ENCODE results near the gene CANT1.

DNA sequence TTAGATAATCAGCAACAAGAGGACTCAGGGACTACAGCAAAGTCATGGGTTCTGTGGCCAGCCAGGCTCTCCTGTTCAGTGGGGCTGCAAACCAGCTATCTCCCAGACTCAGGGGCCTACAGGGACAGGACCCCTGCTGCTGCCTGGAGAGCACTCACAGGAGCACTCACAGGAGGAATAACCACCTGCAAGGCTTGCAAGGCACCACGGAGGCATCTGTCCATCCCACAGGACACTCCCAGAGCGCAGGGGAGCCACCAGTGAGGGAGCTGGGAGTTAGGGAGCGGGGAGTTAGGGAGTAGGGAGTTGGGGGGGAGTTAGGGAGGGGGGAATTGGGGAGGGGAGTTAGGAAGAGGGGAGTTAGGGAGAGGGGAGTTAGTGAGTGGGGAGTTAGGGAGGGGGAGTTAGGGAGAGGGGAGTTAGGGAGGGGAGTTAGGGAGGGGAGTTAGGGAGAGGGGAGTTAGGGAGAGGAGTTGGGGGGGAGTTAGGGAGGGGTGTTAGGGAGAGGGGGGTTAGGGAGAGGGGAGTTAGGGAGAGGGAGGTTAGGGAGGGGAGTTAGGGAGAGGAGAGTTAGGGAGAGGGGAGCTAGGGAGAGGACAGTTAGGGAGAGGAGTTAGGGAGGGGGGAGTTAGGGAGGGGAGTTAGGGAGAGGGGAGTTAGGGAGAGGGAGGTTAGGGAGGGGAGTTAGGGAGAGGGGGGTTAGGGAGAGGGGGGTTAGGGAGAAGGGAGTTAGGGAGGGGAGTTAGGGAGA is 5.7 kb downstream of the CANT1 start:
- TF ChIP-seq, protein P1, sequence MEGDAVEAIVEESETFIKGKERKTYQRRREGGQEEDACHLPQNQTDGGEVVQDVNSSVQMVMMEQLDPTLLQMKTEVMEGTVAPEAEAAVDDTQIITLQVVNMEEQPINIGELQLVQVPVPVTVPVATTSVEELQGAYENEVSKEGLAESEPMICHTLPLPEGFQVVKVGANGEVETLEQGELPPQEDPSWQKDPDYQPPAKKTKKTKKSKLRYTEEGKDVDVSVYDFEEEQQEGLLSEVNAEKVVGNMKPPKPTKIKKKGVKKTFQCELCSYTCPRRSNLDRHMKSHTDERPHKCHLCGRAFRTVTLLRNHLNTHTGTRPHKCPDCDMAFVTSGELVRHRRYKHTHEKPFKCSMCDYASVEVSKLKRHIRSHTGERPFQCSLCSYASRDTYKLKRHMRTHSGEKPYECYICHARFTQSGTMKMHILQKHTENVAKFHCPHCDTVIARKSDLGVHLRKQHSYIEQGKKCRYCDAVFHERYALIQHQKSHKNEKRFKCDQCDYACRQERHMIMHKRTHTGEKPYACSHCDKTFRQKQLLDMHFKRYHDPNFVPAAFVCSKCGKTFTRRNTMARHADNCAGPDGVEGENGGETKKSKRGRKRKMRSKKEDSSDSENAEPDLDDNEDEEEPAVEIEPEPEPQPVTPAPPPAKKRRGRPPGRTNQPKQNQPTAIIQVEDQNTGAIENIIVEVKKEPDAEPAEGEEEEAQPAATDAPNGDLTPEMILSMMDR (IDR thresholded peaks at IDR 0.05 in 2 of 3, conservative IDR thresholded peaks at IDR 0.05 in 1 of 3; ENCODE audit: insufficient read depth in 2 of 3, low read depth in 1 of 3, low read length in 3 of 3) = no peak
- TF ChIP-seq, protein P2, sequence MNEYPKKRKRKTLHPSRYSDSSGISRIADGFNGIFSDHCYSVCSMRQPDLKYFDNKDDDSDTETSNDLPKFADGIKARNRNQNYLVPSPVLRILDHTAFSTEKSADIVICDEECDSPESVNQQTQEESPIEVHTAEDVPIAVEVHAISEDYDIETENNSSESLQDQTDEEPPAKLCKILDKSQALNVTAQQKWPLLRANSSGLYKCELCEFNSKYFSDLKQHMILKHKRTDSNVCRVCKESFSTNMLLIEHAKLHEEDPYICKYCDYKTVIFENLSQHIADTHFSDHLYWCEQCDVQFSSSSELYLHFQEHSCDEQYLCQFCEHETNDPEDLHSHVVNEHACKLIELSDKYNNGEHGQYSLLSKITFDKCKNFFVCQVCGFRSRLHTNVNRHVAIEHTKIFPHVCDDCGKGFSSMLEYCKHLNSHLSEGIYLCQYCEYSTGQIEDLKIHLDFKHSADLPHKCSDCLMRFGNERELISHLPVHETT (CRISPR knock-in tag; conservative IDR thresholded peaks at IDR 0.05 in 1 of 2, IDR thresholded peaks at IDR 0.05 in 1 of 2) = no peak
- TF ChIP-seq EZH2 (IDR thresholded peaks at IDR 0.05; ENCODE audit: borderline replicate concordance, low read depth, low read length) = no peak
- no peak for TF ChIP-seq ZBTB40 (IDR thresholded peaks at IDR 0.05)
- TF ChIP-seq ZBTB40 (CRISPR knock-in tag; IDR thresholded peaks at IDR 0.05) = no peak
- TF ChIP-seq, protein P3, sequence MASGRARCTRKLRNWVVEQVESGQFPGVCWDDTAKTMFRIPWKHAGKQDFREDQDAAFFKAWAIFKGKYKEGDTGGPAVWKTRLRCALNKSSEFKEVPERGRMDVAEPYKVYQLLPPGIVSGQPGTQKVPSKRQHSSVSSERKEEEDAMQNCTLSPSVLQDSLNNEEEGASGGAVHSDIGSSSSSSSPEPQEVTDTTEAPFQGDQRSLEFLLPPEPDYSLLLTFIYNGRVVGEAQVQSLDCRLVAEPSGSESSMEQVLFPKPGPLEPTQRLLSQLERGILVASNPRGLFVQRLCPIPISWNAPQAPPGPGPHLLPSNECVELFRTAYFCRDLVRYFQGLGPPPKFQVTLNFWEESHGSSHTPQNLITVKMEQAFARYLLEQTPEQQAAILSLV (tag; IDR thresholded peaks at IDR 0.05) = no peak
- no peak for TF ChIP-seq EP300 (IDR thresholded peaks at IDR 0.05; ENCODE audit: low read length)
- no peak for TF ChIP-seq ESRRB (CRISPR knock-in tag; IDR thresholded peaks at IDR 0.05; ENCODE audit: borderline replicate concordance)
- no peak for TF ChIP-seq RAD21 (CRISPR knock-in tag; conservative IDR thresholded peaks at IDR 0.05 in 1 of 2, IDR thresholded peaks at IDR 0.05 in 1 of 2)
- no peak for TF ChIP-seq PRDM10 (IDR thresholded peaks at IDR 0.05; ENCODE audit: partially characterized antibody)
- TF ChIP-seq ZNF124 (CRISPR knock-in tag; IDR thresholded peaks at IDR 0.05) = no peak
